ENCODE data around the gene MUC4.

DNA sequence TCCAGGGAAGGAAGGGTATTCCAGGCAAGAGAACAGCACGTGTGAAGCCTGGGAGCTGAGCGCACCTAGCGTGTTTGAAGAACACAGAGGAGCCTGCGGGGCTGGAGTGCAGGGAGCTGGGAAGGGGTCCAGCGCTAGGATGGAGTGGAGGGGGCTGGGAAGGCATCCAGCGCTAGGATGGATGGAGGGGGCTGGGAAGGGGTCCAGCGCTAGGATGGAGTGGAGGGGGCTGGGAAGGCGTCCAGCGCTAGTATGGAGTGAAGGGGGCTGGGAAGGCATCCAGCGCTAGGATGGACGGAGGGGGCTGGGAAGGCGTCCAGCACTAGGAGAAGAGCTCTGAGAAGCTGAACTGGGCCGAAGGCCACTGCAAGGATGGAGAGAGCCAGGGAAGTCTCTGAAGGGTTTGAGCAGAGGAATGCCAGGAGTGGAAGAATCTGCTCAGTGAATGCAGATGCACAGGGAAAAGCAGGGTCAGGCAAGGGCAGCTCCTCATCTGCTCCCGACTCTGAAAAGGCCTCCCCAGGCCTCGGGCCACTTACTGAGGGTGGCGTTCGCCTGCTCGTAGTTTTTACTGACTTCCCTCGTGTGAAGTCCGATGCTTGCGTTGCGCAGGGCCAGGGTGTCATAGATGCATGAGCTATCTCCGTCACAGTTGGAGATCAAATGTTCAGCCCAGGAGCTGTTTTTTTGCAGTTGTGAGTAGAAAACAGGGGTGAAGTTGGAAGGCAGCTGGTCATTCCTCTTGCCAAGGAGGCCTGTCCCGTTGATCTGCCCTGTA lies 51.2 kb downstream of the MUC4 start:
- no peak for TF ChIP-seq POLR2A (IDR thresholded peaks at IDR 0.05; ENCODE audit: low read depth, low read length)
- TF ChIP-seq POLR2AphosphoS5 (IDR thresholded peaks at IDR 0.05; ENCODE audit: low read depth, low read length): no peak
- no peak for TF ChIP-seq TAF1 (IDR thresholded peaks at IDR 0.05; ENCODE audit: low read depth, low read length)

Data from GM12891 (cell line).